Measurements from ENCODE around the gene MAST4.

The MAST4 gene

GRCh38 chr5:67202828-67203227 lies 606.6 kb downstream of the MAST4 start:
- Histone ChIP-seq H3K36me3 (ENCODE audit: control insufficient read depth in 2 of 2, insufficient read depth in 2 of 2, low read length in 2 of 2) (no peaks in the 10 kb centered on the region), H3K9me3 (ENCODE audit: control insufficient read depth in 2 of 2, low read length in 2 of 2) (peaks cover 0 to 2% of the 10 kb centered on the region in 2 donors), H3K4me3 (ENCODE audit: low read length in 2 of 2) (no peak overlapping the region), H3K9ac (ENCODE audit: low read length in 2 of 2) (no peak overlapping the region), H3K27ac (ENCODE audit: low read length) (no peak overlapping the region), H3K4me1 (ENCODE audit: control insufficient read depth, insufficient read depth, low read length) (peaks cover 5% of the 10 kb centered on the region), H3K27me3 (ENCODE audit: control insufficient read depth in 1 of 2, insufficient read depth in 2 of 2, low read length in 2 of 2) (no peaks in the 10 kb centered on the region)

- H3K9ac ChIP-seq (ENCODE audit: low read length in 2 of 2) = no peak overlapping the region
- no peaks in the 10 kb centered on the region for H3K36me3 ChIP-seq (ENCODE audit: control insufficient read depth in 2 of 2, insufficient read depth in 2 of 2, low read length in 2 of 2)
- no peak overlapping the region for H3K27ac ChIP-seq (ENCODE audit: low read length)
- H3K9me3 ChIP-seq (ENCODE audit: control insufficient read depth in 2 of 2, low read length in 2 of 2) = peaks cover 0 to 2% of the 10 kb centered on the region in 2 donors
- no peak overlapping the region for H3K4me3 ChIP-seq (ENCODE audit: low read length in 2 of 2)
- H3K27me3 ChIP-seq (ENCODE audit: control insufficient read depth in 1 of 2, insufficient read depth in 2 of 2, low read length in 2 of 2) = no peaks in the 10 kb centered on the region
- H3K4me1 ChIP-seq (ENCODE audit: control insufficient read depth, insufficient read depth, low read length) = peaks cover 5% of the 10 kb centered on the region
These were observed 607.5 kb downstream of the MAST4 start for GRCh38 chr5:67203701-67204074.

- H3K9ac ChIP-seq (ENCODE audit: low read length in 2 of 2) = no peak overlapping the region
- no peaks in the 10 kb centered on the region for H3K27me3 ChIP-seq (ENCODE audit: control insufficient read depth in 1 of 2, insufficient read depth in 2 of 2, low read length in 2 of 2)
- peaks cover 11% of the 10 kb centered on the region for H3K4me1 ChIP-seq (ENCODE audit: control insufficient read depth, insufficient read depth, low read length)
- H3K4me3 ChIP-seq (ENCODE audit: low read length in 2 of 2) = no peak overlapping the region
- no peaks in the 10 kb centered on the region for H3K36me3 ChIP-seq (ENCODE audit: control insufficient read depth in 2 of 2, insufficient read depth in 2 of 2, low read length in 2 of 2)
- peaks cover 0 to 2% of the 10 kb centered on the region in 2 donors for H3K9me3 ChIP-seq (ENCODE audit: control insufficient read depth in 2 of 2, low read length in 2 of 2)
- H3K27ac ChIP-seq (ENCODE audit: low read length) = no peak overlapping the region
These were observed 608.6 kb downstream of the MAST4 start for GRCh38 chr5:67204821-67205220.

GRCh38 chr5:67205981-67206380 lies 609.8 kb downstream of the MAST4 start:
- no peaks in the 10 kb centered on the region for H3K9me3 ChIP-seq (ENCODE audit: control insufficient read depth in 2 of 2, low read length in 2 of 2)
- no peak overlapping the region for H3K9ac ChIP-seq (ENCODE audit: low read length in 2 of 2)
- no peaks in the 10 kb centered on the region for H3K36me3 ChIP-seq (ENCODE audit: control insufficient read depth in 2 of 2, insufficient read depth in 2 of 2, low read length in 2 of 2)
- no peak overlapping the region for H3K27ac ChIP-seq (ENCODE audit: low read length)
- no peaks in the 10 kb centered on the region for H3K27me3 ChIP-seq (ENCODE audit: control insufficient read depth in 1 of 2, insufficient read depth in 2 of 2, low read length in 2 of 2)
- H3K4me3 ChIP-seq (ENCODE audit: low read length in 2 of 2) = no peak overlapping the region
- peaks cover 11% of the 10 kb centered on the region for H3K4me1 ChIP-seq (ENCODE audit: control insufficient read depth, insufficient read depth, low read length)

- Histone ChIP-seq H3K27me3 (ENCODE audit: control insufficient read depth in 1 of 2, insufficient read depth in 2 of 2, low read length in 2 of 2) (no peaks in the 10 kb centered on the region), H3K9ac (ENCODE audit: low read length in 2 of 2) (no peak overlapping the region), H3K4me3 (ENCODE audit: low read length in 2 of 2) (no peak overlapping the region), H3K4me1 (ENCODE audit: control insufficient read depth, insufficient read depth, low read length) (peaks cover 11% of the 10 kb centered on the region), H3K36me3 (ENCODE audit: control insufficient read depth in 2 of 2, insufficient read depth in 2 of 2, low read length in 2 of 2) (no peaks in the 10 kb centered on the region), H3K27ac (ENCODE audit: low read length) (no peak overlapping the region), H3K9me3 (ENCODE audit: control insufficient read depth in 2 of 2, low read length in 2 of 2) (no peaks in the 10 kb centered on the region)
These were observed 610.3 kb downstream of the MAST4 start for GRCh38 chr5:67206461-67206860.

- Histone ChIP-seq H3K9ac (ENCODE audit: low read length in 2 of 2) (no peak overlapping the region), H3K4me1 (ENCODE audit: control insufficient read depth, insufficient read depth, low read length) (peaks cover 11% of the 10 kb centered on the region), H3K27me3 (ENCODE audit: control insufficient read depth in 1 of 2, insufficient read depth in 2 of 2, low read length in 2 of 2) (no peaks in the 10 kb centered on the region), H3K9me3 (ENCODE audit: control insufficient read depth in 2 of 2, low read length in 2 of 2) (no peaks in the 10 kb centered on the region), H3K36me3 (ENCODE audit: control insufficient read depth in 2 of 2, insufficient read depth in 2 of 2, low read length in 2 of 2) (no peaks in the 10 kb centered on the region), H3K4me3 (ENCODE audit: low read length in 2 of 2) (no peak overlapping the region), H3K27ac (ENCODE audit: low read length) (no peak overlapping the region)
These were observed 610.7 kb downstream of the MAST4 start for GRCh38 chr5:67206929-67207328.

GRCh38 chr5:67208403-67208802 lies 612.2 kb downstream of the MAST4 start:
- H3K27me3 ChIP-seq (ENCODE audit: control insufficient read depth in 1 of 2, insufficient read depth in 2 of 2, low read length in 2 of 2) = no peaks in the 10 kb centered on the region
- no peak overlapping the region for H3K4me3 ChIP-seq (ENCODE audit: low read length in 2 of 2)
- no peaks in the 10 kb centered on the region for H3K9me3 ChIP-seq (ENCODE audit: control insufficient read depth in 2 of 2, low read length in 2 of 2)
- peaks cover 11% of the 10 kb centered on the region for H3K4me1 ChIP-seq (ENCODE audit: control insufficient read depth, insufficient read depth, low read length)
- H3K36me3 ChIP-seq (ENCODE audit: control insufficient read depth in 2 of 2, insufficient read depth in 2 of 2, low read length in 2 of 2) = no peaks in the 10 kb centered on the region
- no peak overlapping the region for H3K9ac ChIP-seq (ENCODE audit: low read length in 2 of 2)
- no peak overlapping the region for H3K27ac ChIP-seq (ENCODE audit: low read length)

GRCh38 chr5:67209141-67209771 lies 613.1 kb downstream of the MAST4 start:
- no peaks in the 10 kb centered on the region for H3K27me3 ChIP-seq (ENCODE audit: control insufficient read depth in 1 of 2, insufficient read depth in 2 of 2, low read length in 2 of 2)
- H3K4me3 ChIP-seq (ENCODE audit: low read length in 2 of 2) = peak overlapping the region in 1 of 2 donors; percentile 62
- no peaks in the 10 kb centered on the region for H3K36me3 ChIP-seq (ENCODE audit: control insufficient read depth in 2 of 2, insufficient read depth in 2 of 2, low read length in 2 of 2)
- H3K9me3 ChIP-seq (ENCODE audit: control insufficient read depth in 2 of 2, low read length in 2 of 2) = no peaks in the 10 kb centered on the region
- H3K4me1 ChIP-seq (ENCODE audit: control insufficient read depth, insufficient read depth, low read length) = peaks cover 9% of the 10 kb centered on the region
- H3K27ac ChIP-seq (ENCODE audit: low read length) = no peak overlapping the region
- H3K9ac ChIP-seq (ENCODE audit: low read length in 2 of 2) = peak overlapping the region in 1 of 2 donors; percentile 29

- no peaks in the 10 kb centered on the region for H3K36me3 ChIP-seq (ENCODE audit: control insufficient read depth in 2 of 2, insufficient read depth in 2 of 2, low read length in 2 of 2)
- H3K27me3 ChIP-seq (ENCODE audit: control insufficient read depth in 1 of 2, insufficient read depth in 2 of 2, low read length in 2 of 2) = no peaks in the 10 kb centered on the region
- H3K4me1 ChIP-seq (ENCODE audit: control insufficient read depth, insufficient read depth, low read length) = peaks cover 18% of the 10 kb centered on the region
- no peaks in the 10 kb centered on the region for H3K9me3 ChIP-seq (ENCODE audit: control insufficient read depth in 2 of 2, low read length in 2 of 2)
- H3K27ac ChIP-seq (ENCODE audit: low read length) = no peak overlapping the region
- no peak overlapping the region for H3K4me3 ChIP-seq (ENCODE audit: low read length in 2 of 2)
- no peak overlapping the region for H3K9ac ChIP-seq (ENCODE audit: low read length in 2 of 2)
These were observed 615.7 kb downstream of the MAST4 start for GRCh38 chr5:67211926-67212325.

GRCh38 chr5:67214036-67214435 lies 617.8 kb downstream of the MAST4 start:
- no peaks in the 10 kb centered on the region for H3K9me3 ChIP-seq (ENCODE audit: control insufficient read depth in 2 of 2, low read length in 2 of 2)
- H3K27ac ChIP-seq (ENCODE audit: low read length) = no peak overlapping the region
- H3K4me1 ChIP-seq (ENCODE audit: control insufficient read depth, insufficient read depth, low read length) = peaks cover 14% of the 10 kb centered on the region
- no peaks in the 10 kb centered on the region for H3K36me3 ChIP-seq (ENCODE audit: control insufficient read depth in 2 of 2, insufficient read depth in 2 of 2, low read length in 2 of 2)
- H3K9ac ChIP-seq (ENCODE audit: low read length in 2 of 2) = no peak overlapping the region
- no peaks in the 10 kb centered on the region for H3K27me3 ChIP-seq (ENCODE audit: control insufficient read depth in 1 of 2, insufficient read depth in 2 of 2, low read length in 2 of 2)
- H3K4me3 ChIP-seq (ENCODE audit: low read length in 2 of 2) = no peak overlapping the region

- Histone ChIP-seq H3K36me3 (ENCODE audit: control insufficient read depth in 2 of 2, insufficient read depth in 2 of 2, low read length in 2 of 2) (no peaks in the 10 kb centered on the region), H3K27ac (ENCODE audit: low read length) (no peak overlapping the region), H3K4me3 (ENCODE audit: low read length in 2 of 2) (no peak overlapping the region), H3K9ac (ENCODE audit: low read length in 2 of 2) (no peak overlapping the region), H3K9me3 (ENCODE audit: control insufficient read depth in 2 of 2, low read length in 2 of 2) (no peaks in the 10 kb centered on the region), H3K27me3 (ENCODE audit: control insufficient read depth in 1 of 2, insufficient read depth in 2 of 2, low read length in 2 of 2) (no peaks in the 10 kb centered on the region), H3K4me1 (ENCODE audit: control insufficient read depth, insufficient read depth, low read length) (peaks cover 11% of the 10 kb centered on the region)
These were observed 618.7 kb downstream of the MAST4 start for GRCh38 chr5:67214707-67215447.

Measured in stomach smooth muscle (tissue), 2 donors.